OCI-LY1 (cell line): ENCODE results near the gene LAMTOR3.

Experiments
- CTCF ChIP-seq: fragments of 200-600 bp; sonication (generic), shearing (Covaris generic); IDR thresholded peaks from 2 replicates; pipeline ENCODE4 v1.5.1; 2017; ENCODE audit warnings: mild to moderate bottlenecking, antibody characterized with exemption, low read length, moderate library complexity, mixed read lengths
- EZH2 ChIP-seq: fragments of 200-600 bp; sonication (generic), shearing (Covaris generic); IDR thresholded peaks from 2 replicates; pipeline ENCODE4 v1.8.0; 2017; ENCODE audit warnings: borderline replicate concordance, mixed run types, mild to moderate bottlenecking, antibody characterized with exemption, low read length, moderate library complexity, mixed read lengths

DNA sequence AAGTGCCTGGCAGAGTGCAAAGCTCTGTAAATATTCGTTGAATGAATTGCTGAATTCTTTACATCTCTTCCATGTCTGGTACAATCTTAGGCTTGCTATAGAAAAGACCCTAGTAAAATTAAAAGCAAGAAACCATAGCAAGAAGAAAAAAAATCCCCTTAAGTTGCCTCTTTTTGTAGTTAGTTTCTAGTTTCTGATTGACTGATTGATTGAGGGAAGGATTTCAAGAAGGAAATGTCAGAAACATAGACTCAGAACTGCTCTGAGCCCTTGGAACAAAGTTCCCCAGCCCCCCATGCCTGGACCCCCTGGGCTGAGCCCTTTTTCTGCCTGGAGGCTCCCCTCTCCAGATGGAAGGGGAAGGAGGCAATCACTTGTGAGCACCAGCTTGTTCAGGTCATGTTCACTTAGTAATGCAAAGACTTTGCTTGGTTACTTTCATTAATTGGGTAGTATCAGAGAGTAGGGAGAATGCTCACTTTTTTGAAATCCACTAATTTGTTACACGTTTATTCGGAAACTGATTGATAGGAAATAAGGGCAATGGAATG, 42.0 kb downstream of the LAMTOR3 start:
- no peak for TF ChIP-seq CTCF
- TF ChIP-seq EZH2: no peak
